K562 (cell line): ENCODE results near the gene POLR3GL. TPM values are rescaled to one million over a fixed set of nuclear protein-coding genes. Genes with fewer than 3 reads are reported as not detected.

Source experiments
- ARID1B ChIP-seq: fragments of 450-650 bp; IDR thresholded peaks from 2 replicates; pipeline ENCODE4 v1.6.1; 2016; ENCODE audit warnings: antibody characterized with exemption, mild to moderate bottlenecking, inconsistent platforms
- CCNT2 ChIP-seq: IDR thresholded peaks from 2 replicates; pipeline ENCODE4 v1.6.1; 2011; ENCODE audit warnings: borderline replicate concordance, low read depth, mild to moderate bottlenecking, moderate library complexity, mixed read lengths, low read length; ENCODE audit not compliant: insufficient read length; ENCODE audit errors: extremely low read depth
- CEBPZ ChIP-seq: fragments of 150-350 bp; IDR thresholded peaks from 2 replicates; pipeline ENCODE4 v1.6.1; 2014; ENCODE audit warnings: low read depth, mild to moderate bottlenecking, low read length, borderline replicate concordance
- E2F1 ChIP-seq: sonication (generic); formaldehyde crosslinking; IDR thresholded peaks from 2 replicates; pipeline ENCODE4 v1.8.1; 2023; ENCODE audit warnings: mild to moderate bottlenecking, missing genetic modification reagents, moderate library complexity
- E2F5 ChIP-seq: sonication (generic); formaldehyde crosslinking; IDR thresholded peaks from 2 replicates; pipeline ENCODE4 v1.8.0; 2022; ENCODE audit warnings: mild to moderate bottlenecking, missing genetic modification reagents
- HMG20A ChIP-seq: fragments of 450-650 bp; formaldehyde crosslinking; conservative IDR thresholded peaks from 2 replicates; pipeline ENCODE4 v1.4.0; 2020; ENCODE audit warnings: mild to moderate bottlenecking, mixed read lengths
- KAT7 ChIP-seq: sonication (generic); formaldehyde crosslinking; IDR thresholded peaks from 2 replicates; pipeline ENCODE4 v1.8.0; 2022; ENCODE audit warnings: missing genetic modification reagents, mild to moderate bottlenecking, borderline replicate concordance
- KDM5B ChIP-seq: fragments of 200-600 bp; sonication (generic); IDR thresholded peaks from 2 replicates; pipeline ENCODE4 v1.6.1; 2012; ENCODE audit warnings: low read depth, mild to moderate bottlenecking, moderate library complexity, low read length, control low read depth, inconsistent platforms; ENCODE audit not compliant: insufficient replicate concordance
- MIER1 ChIP-seq: fragments of 450-650 bp; IDR thresholded peaks from 2 replicates; pipeline ENCODE4 v1.6.1; 2016; ENCODE audit warnings: antibody characterized with exemption, mild to moderate bottlenecking, low read depth
- RBM34 ChIP-seq: fragments of 200-400 bp; formaldehyde crosslinking; IDR thresholded peaks from 2 replicates; pipeline ENCODE4 v1.6.1; 2018; ENCODE audit warnings: low read length, borderline replicate concordance; ENCODE audit not compliant: insufficient read depth
- SMARCE1 ChIP-seq: fragments of 450-650 bp; IDR thresholded peaks from 2 replicates; pipeline ENCODE4 v1.7.1; 2016; ENCODE audit warnings: mild to moderate bottlenecking
- SNRNP70 ChIP-seq: fragments of 200-400 bp; formaldehyde crosslinking; optimal IDR thresholded peaks from 2 replicates; pipeline ENCODE3; 2017; ENCODE audit warnings: low read depth, low read length
- SUPT5H ChIP-seq: fragments of 450-650 bp; IDR thresholded peaks from 2 replicates; pipeline ENCODE4 v1.6.1; 2016
- TAF9B ChIP-seq: fragments of 450-650 bp; IDR thresholded peaks from 2 replicates; pipeline ENCODE4 v1.6.1; 2018; ENCODE audit warnings: mild to moderate bottlenecking; ENCODE audit not compliant: partially characterized antibody
- TCF7 ChIP-seq: sonication (generic); IDR thresholded peaks from 2 replicates; pipeline ENCODE4 v1.6.1; 2016; ENCODE audit warnings: antibody characterized with exemption, borderline replicate concordance
- ZNF140 ChIP-seq: fragments of 250-450 bp; sonication (Bioruptor Pico); IDR thresholded peaks from 2 replicates; pipeline ENCODE4 v1.8.0; 2021; ENCODE audit warnings: moderate library complexity, mild to moderate bottlenecking, inconsistent platforms
- ZNF165 ChIP-seq: fragments of 250-450 bp; sonication (Bioruptor Pico); IDR thresholded peaks from 2 replicates; pipeline ENCODE4 v1.4.0; 2020; ENCODE audit warnings: borderline replicate concordance
- ZNF280A ChIP-seq: fragments of 450-650 bp; IDR thresholded peaks from 2 replicates; pipeline ENCODE4 v1.6.1; 2018; ENCODE audit warnings: mild to moderate bottlenecking, low read depth; ENCODE audit not compliant: partially characterized antibody
- ZNF431 ChIP-seq: sonication (generic); formaldehyde crosslinking; IDR thresholded peaks from 2 replicates; pipeline ENCODE4 v1.8.0; 2022; ENCODE audit warnings: mild to moderate bottlenecking, missing genetic modification reagents
- ZNF583 ChIP-seq: fragments of 250-450 bp; sonication (Bioruptor Pico); IDR thresholded peaks from 2 replicates; pipeline ENCODE4 v1.4.0; 2020
- ZNF644 ChIP-seq: fragments of 200-800 bp; sonication (Bioruptor generic); IDR thresholded peaks from 2 replicates; pipeline ENCODE4 v1.6.1; 2016; ENCODE audit warnings: low read depth, missing genetic modification characterization, missing compliant biosample characterization
- ZNF696 ChIP-seq: fragments of 250-450 bp; sonication (Bioruptor Pico); conservative IDR thresholded peaks from 2 replicates; pipeline ENCODE4 v1.4.0; 2020; ENCODE audit warnings: mild to moderate bottlenecking, moderate library complexity
- ZNF707 ChIP-seq: fragments of 250-450 bp; sonication (Bioruptor Pico); conservative IDR thresholded peaks from 2 replicates; pipeline ENCODE4 v1.8.0; 2022; ENCODE audit warnings: inconsistent platforms, mild to moderate bottlenecking, moderate library complexity
- polyA plus RNA-seq, 8 experiments: library from polyadenylated mRNA; depleted of rRNA in 4 of 8; stranded (reverse) in 5 of 8; unstranded in 3 of 8; fragments of >200 nt; fragmentation: Nextera tagmentation in 2 of 8; fragmentation: Illumina TruSeq in 1 of 8; extraction: Ambion mirVana in 2 of 8; extraction: Trizol in 1 of 8; gene quantifications; 2 replicates each; pipeline versions ENCODE4 v1.2.1 to v1.2.3, GENCODE V29; 2011 to 2014; ENCODE audit warnings: inconsistent platforms in 1 of 8, missing spikeins in 1 of 8
- total RNA-seq, 7 experiments: library from RNA; depleted of rRNA in 6 of 7; stranded (reverse); fragments of >200 nt in 6 of 7; fragmentation: Illumina TruSeq in 2 of 7; extraction: Trizol in 2 of 7; gene quantifications; 2 replicates each; pipeline versions ENCODE4 v1.2.1 to v1.2.3, GENCODE V29; 2011 to 2021; ENCODE audit warnings: low replicate concordance in 1 of 7

Gene POLR3GL
- total and polyA plus RNA-seq, 9 of the 15 experiments (the other 6 are each of a cell fraction or from before 2014, with no cell fraction given) = 14.6 to 48.4 (median 38.2) TPM

- no peak for TF ChIP-seq ZNF431 (CRISPR knock-in tag)
- TF ChIP-seq ZNF583 = no peak
- TF ChIP-seq KDM5B = peak; percentile 99
- peak; percentile 98 for TF ChIP-seq CCNT2
- TF ChIP-seq ZNF140 (CRISPR knock-in tag) = peak; percentile 100
- TF ChIP-seq ZNF696 = no peak
- TF ChIP-seq SNRNP70 = no peak
- no peak for TF ChIP-seq TCF7
- TF ChIP-seq ARID1B = peak; percentile 64
- peak; percentile 56; the same call in 1 of the 2 replicates for TF ChIP-seq SMARCE1
- TF ChIP-seq CEBPZ = no peak
- TF ChIP-seq ZNF165 (CRISPR knock-in tag) = no peak
- no peak for TF ChIP-seq MIER1
- TF ChIP-seq KAT7 (CRISPR knock-in tag) = no peak
- no peak for TF ChIP-seq ZNF644 (tag)
- TF ChIP-seq SUPT5H = peak; percentile 99
- no peak for TF ChIP-seq E2F1
- TF ChIP-seq ZNF280A = no peak
- TF ChIP-seq HMG20A (CRISPR knock-in tag) = no peak
- TF ChIP-seq RBM34 = no peak
- peak; percentile 97 for TF ChIP-seq TAF9B
- no peak for TF ChIP-seq ZNF707
- no peak for TF ChIP-seq E2F5
Measured at GRCh38 chr1:145996433-145997015, 32.0 kb downstream of the POLR3GL start, which contains the start of gene TXNIP (continued).
